Measurements from ENCODE around the gene MMP15. TPM values are rescaled to one million over a fixed set of nuclear protein-coding genes. Genes with fewer than 3 reads are reported as not detected.
"Not testable (repeated sequence)": the region's sequence is repeated elsewhere in the genome, so short reads cannot be mapped to it uniquely, and the experiment has no call there.

MMP15 gene
- total RNA-seq = under 1 TPM; 0.46 to 0.71 TPM

GRCh38 chr16:58025351-58026138 lies at the start of gene MMP15:
Gene MMP15 (plus strand): TSS chr16:58025754. CDS start chr16:58026351, 597 bp downstream.
- peak within 1 kb of the TSS; percentile 81 for H3K4me3 Mint-ChIP-seq
- ChIA-PET CTCF (interaction anchor here (1.2 to 1.7 kb wide), 3 partner anchors 11 to 104 kb away, joined by 3 to 5 read pairs (median 3); partner anchors contain the start of gene CFAP20), POLR2A (interaction anchor here (0.6 to 3.0 kb wide), 3 partner anchors 27 to 208 kb away, joined by 4 to 10 read pairs (median 5); partner anchors contain the start of gene CFAP20)
- H3K27me3 Mint-ChIP-seq = no peaks in the 10 kb centered on the region
- H3K4me1 Mint-ChIP-seq (ENCODE audit: low read depth) = peaks cover 9% of the 10 kb centered on the region
- no peaks in the 10 kb centered on the region for H3K36me3 Mint-ChIP-seq
- no peaks in the 10 kb centered on the region for H3K9me3 Mint-ChIP-seq
- H3K27ac Mint-ChIP-seq = peak within 1 kb of the TSS; percentile 56
- peak; percentile 77 for DNase-seq
- intact Hi-C loops (cut with micrococcal nuclease) = loop anchor here (1.0 to 10.0 kb wide), 5 partner anchors 24 to 459 kb away; partner anchors contain the start of genes CFAP20, CSNK2A2 and USB1

- H3K27me3 Mint-ChIP-seq = no peaks in the 10 kb centered on the region
- CTCF ChIA-PET = no interaction called here
- H3K4me1 Mint-ChIP-seq (ENCODE audit: low read depth) = no peaks in the 10 kb centered on the region
Measured at GRCh38 chr16:57976331-57976796, 49.2 kb upstream of the MMP15 start.

DNA sequence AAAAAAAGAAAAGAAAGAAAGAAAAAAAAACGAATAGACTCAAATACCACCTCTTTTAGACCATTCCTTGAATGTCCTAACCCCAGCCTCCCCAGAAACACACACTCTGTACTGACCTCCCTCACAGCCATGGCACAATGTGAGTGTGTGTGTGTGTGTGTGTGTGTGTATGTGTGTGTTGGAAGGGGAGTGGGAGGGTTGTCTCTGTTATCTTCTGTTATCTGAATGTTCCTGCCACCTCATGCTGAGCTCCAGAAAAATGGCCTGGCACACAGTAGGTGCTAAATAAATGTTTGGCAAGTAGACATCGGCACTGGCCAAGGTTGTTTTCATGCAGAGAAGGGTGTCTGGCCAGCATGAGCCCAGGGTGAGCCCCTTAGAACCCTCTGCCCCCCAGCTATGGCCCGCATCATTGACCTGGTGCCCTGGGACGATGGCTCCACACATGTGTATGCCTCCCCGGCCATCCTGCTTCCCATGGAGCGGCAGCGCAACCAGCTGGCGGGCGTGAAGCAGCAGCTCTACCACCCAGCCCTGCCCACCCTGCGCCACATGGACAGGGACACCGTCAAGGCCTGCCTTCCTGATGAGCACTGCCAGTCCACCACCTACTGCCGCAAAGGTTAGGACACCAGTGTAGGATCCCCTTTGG lies 48.0 kb upstream of the MMP15 start:
- POLR2A ChIA-PET = no interaction called here
- no peaks in the 10 kb centered on the region for H3K9me3 Mint-ChIP-seq
- DNase-seq = no peak
- intact Hi-C loops (cut with micrococcal nuclease) = no loop called here
- no peaks in the 10 kb centered on the region for H3K4me1 Mint-ChIP-seq (ENCODE audit: low read depth)
- CTCF ChIA-PET = no interaction called here
- no peaks in the 10 kb centered on the region for H3K27me3 Mint-ChIP-seq
- no peak overlapping the region for H3K27ac Mint-ChIP-seq
- no peak overlapping the region for H3K4me3 Mint-ChIP-seq
- no peaks in the 10 kb centered on the region for H3K36me3 Mint-ChIP-seq

More at GRCh38 chr16:57976331-57976796, 49.2 kb upstream of the MMP15 start:
- H3K4me3 Mint-ChIP-seq = no peak overlapping the region
- H3K9me3 Mint-ChIP-seq = no peaks in the 10 kb centered on the region
- H3K36me3 Mint-ChIP-seq = no peaks in the 10 kb centered on the region
- intact Hi-C loops (cut with micrococcal nuclease) = no loop called here
- POLR2A ChIA-PET = no interaction called here
- DNase-seq = no peak
- no peak overlapping the region for H3K27ac Mint-ChIP-seq

DNA sequence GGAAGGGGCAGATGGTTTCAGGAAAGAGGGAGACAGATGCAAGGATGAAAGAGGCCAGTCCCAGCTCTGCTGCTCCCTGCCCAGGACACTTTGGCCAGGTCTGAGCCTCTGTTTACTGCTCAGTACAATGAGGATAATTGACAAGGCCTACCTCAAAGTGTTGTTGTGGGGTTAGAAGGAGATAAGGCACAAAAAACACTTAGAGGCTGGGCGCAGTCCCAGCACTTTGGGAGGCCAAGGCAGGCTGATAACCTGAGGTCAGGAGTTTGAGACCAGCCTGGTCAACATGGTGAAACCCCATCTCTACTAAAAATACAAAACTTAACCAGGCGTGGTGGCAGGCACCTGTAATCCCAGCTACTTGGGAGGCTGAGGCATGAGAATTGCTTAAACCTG lies 47.5 kb upstream of the MMP15 start:
- H3K9me3 Mint-ChIP-seq; POLR2A ChIA-PET; H3K27ac Mint-ChIP-seq; H3K4me3 Mint-ChIP-seq; CTCF ChIA-PET; H3K4me1 Mint-ChIP-seq (ENCODE audit: low read depth); DNase-seq; H3K27me3 Mint-ChIP-seq; H3K36me3 Mint-ChIP-seq; intact Hi-C loops (cut with micrococcal nuclease): not testable (repeated sequence)

- no peak overlapping the region for H3K4me3 Mint-ChIP-seq
- no peaks in the 10 kb centered on the region for H3K36me3 Mint-ChIP-seq
- no peak overlapping the region for H3K27ac Mint-ChIP-seq
- CTCF ChIA-PET = interaction anchor here (0.5 kb wide), 1 partner anchor 73 kb away, joined by 3 read pairs; no protein-coding TSS in a partner anchor
- POLR2A ChIA-PET = no interaction called here
- peaks cover 1% of the 10 kb centered on the region for H3K4me1 Mint-ChIP-seq (ENCODE audit: low read depth)
- no peaks in the 10 kb centered on the region for H3K9me3 Mint-ChIP-seq
- intact Hi-C loops (cut with micrococcal nuclease) = no loop called here
- H3K27me3 Mint-ChIP-seq = no peaks in the 10 kb centered on the region
- DNase-seq = no peak
Measured at GRCh38 chr16:57979006-57979585, 46.5 kb upstream of the MMP15 start.

DNA sequence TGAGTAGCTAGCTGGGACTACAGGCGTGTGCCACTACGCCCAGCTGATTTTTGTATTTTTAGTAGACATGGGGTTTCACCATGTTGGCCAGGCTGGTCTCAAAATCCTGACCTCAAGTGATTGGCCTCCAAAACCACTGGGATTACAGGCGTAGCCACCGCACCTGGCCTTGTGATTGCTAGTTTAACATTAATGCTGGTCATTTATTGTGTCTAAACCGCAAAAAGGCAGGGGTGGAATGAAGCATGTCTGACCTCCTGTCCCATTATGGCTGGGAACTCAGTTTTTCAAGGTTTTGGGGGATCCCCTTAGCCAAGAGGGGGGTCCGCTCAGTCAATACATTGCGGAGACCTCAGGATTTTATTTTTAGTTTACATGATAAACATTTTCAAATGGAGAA lies 43.9 kb upstream of the MMP15 start:
- Mint-ChIP-seq H3K36me3 (no peaks in the 10 kb centered on the region), H3K4me3 (no peak overlapping the region), H3K4me1 (ENCODE audit: low read depth) (peaks cover 8% of the 10 kb centered on the region), H3K9me3 (no peaks in the 10 kb centered on the region), H3K27me3 (no peaks in the 10 kb centered on the region), H3K27ac (no peak overlapping the region)
- POLR2A ChIA-PET = no interaction called here
- CTCF ChIA-PET = no interaction called here
- intact Hi-C loops (cut with micrococcal nuclease) = no loop called here
- no peak for DNase-seq

- H3K36me3 Mint-ChIP-seq = no peaks in the 10 kb centered on the region
- CTCF ChIA-PET = no interaction called here
- H3K4me3 Mint-ChIP-seq = no peak overlapping the region
- DNase-seq = no peak
- no peaks in the 10 kb centered on the region for H3K9me3 Mint-ChIP-seq
- intact Hi-C loops (cut with micrococcal nuclease) = no loop called here
- H3K27ac Mint-ChIP-seq = no peak overlapping the region
- peaks cover 8% of the 10 kb centered on the region for H3K4me1 Mint-ChIP-seq (ENCODE audit: low read depth)
- POLR2A ChIA-PET = no interaction called here
- no peaks in the 10 kb centered on the region for H3K27me3 Mint-ChIP-seq
Measured at GRCh38 chr16:57982385-57982784, 43.2 kb upstream of the MMP15 start.

- H3K4me1 Mint-ChIP-seq (ENCODE audit: low read depth) = peaks cover 8% of the 10 kb centered on the region
- peak; percentile 96 for DNase-seq
- ChIA-PET POLR2A (interaction anchor here (1.2 to 1.3 kb wide), 2 partner anchors 14 to 15 kb away, joined by 4 read pairs; partner anchors contain the start of gene ZNF319), CTCF (interaction anchor here (0.6 to 0.8 kb wide), 3 partner anchors 9 to 933 kb away, joined by 3 to 4 read pairs (median 3); partner anchors contain the start of gene USB1)
- intact Hi-C loops (cut with micrococcal nuclease) = loop anchor here (1.0 kb wide), 1 partner anchor 15 kb away; no protein-coding TSS in a partner anchor
- H3K9me3 Mint-ChIP-seq = no peaks in the 10 kb centered on the region
- H3K36me3 Mint-ChIP-seq = no peaks in the 10 kb centered on the region
- no peak overlapping the region for H3K27ac Mint-ChIP-seq
- H3K27me3 Mint-ChIP-seq = no peaks in the 10 kb centered on the region
- H3K4me3 Mint-ChIP-seq = peak overlapping the region; percentile 87
Measured at GRCh38 chr16:57984443-57985203, 40.9 kb upstream of the MMP15 start.

DNA sequence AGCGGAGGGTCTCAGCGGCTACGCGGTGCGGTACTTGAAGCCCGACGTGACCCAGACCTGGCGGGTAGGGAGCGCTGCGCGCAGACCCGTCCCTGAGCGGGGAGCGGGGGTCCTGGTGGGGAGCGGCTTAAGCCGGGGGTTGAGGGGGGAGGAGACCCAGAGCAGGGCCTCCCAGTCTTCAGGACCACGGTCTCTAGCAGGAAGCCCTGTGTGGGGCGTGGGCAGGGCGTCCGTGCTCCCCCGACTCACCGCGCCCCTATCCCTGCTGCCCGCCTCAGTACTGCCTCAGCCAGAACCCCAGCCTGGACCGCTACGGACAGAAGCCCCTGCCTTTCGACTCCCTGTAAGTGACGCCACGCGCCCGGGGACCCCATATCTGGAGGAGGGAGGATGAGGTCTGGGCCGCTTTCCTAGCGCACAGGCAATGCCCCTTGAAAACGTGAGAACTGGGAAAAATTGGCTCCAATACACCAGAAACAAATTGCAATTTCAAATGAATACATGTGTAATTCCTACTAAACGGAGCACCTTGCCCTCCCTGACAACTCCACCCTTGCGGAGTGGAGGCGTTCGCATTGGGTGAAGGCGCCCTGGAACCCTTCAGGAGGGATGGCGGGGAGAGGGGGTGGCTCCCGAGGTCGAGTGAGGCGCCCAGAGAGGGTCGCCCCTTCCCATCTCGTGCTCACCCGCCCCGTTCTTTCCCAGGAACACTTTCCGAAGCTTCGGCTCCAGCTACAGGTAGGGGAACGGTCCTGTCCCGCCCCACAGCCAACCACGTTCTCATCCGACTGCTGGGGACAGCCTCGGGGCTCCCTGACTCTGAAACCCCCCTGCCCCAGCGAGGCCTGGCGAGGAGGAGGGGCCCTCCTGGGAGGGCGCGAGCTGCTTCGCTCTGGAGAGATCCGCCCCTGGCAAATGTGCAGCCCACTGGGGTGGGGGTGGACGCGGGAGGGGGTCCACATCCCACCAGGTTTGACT lies 40.1 kb upstream of the MMP15 start:
- ChIA-PET CTCF (interaction anchor here (0.6 to 0.8 kb wide), 3 partner anchors 8 to 934 kb away, joined by 3 to 4 read pairs (median 3); partner anchors contain the start of gene USB1), POLR2A (interaction anchor here (1.2 to 1.3 kb wide), 2 partner anchors 13 to 14 kb away, joined by 4 read pairs; partner anchors contain the start of gene ZNF319)
- Mint-ChIP-seq H3K36me3 (no peaks in the 10 kb centered on the region), H3K4me3 (peak overlapping the region; percentile 87), H3K27me3 (no peaks in the 10 kb centered on the region), H3K27ac (no peak overlapping the region), H3K4me1 (ENCODE audit: low read depth) (peaks cover 8% of the 10 kb centered on the region), H3K9me3 (no peaks in the 10 kb centered on the region)
- no peak for DNase-seq
- intact Hi-C loops (cut with micrococcal nuclease) = loop anchor here (1.0 kb wide), 1 partner anchor 14 kb away; no protein-coding TSS in a partner anchor

- H3K27ac Mint-ChIP-seq = no peak overlapping the region
- H3K27me3 Mint-ChIP-seq = no peaks in the 10 kb centered on the region
- no peaks in the 10 kb centered on the region for H3K36me3 Mint-ChIP-seq
- ChIA-PET CTCF (no interaction called here), POLR2A (interaction anchor here (0.7 kb wide), 1 partner anchor 164 kb away, joined by 3 read pairs; no protein-coding TSS in a partner anchor)
- peak overlapping the region; percentile 7 for H3K4me3 Mint-ChIP-seq
- peaks cover 8% of the 10 kb centered on the region for H3K4me1 Mint-ChIP-seq (ENCODE audit: low read depth)
- H3K9me3 Mint-ChIP-seq = no peaks in the 10 kb centered on the region
- DNase-seq = no peak
- intact Hi-C loops (cut with micrococcal nuclease) = no loop called here
Measured at GRCh38 chr16:57986196-57986595, 39.4 kb upstream of the MMP15 start.
